Right ventricle myocardium inferior (tissue), 1 donor: Measurements from ENCODE around the gene OLFM2. TPM values are rescaled to one million over a fixed set of nuclear protein-coding genes. Genes with fewer than 3 reads are reported as not detected.

ENCODE experiments used
- ATAC-seq: fragments of 200-7000 bp; cut with Tn5 transposase; one replicate; pipeline ENCODE4 v1.9.1; 2020; ENCODE audit warnings: mild to moderate bottlenecking, moderate library complexity
- DNase-seq: peaks from one replicate; pipeline ENCODE4 v3.0.0; 2021; ENCODE audit errors: missing footprints
- intact Hi-C: fragments of 100-400 bp; cut with DNase I; formaldehyde crosslinking; loops from one replicate; pipeline ENCODE4 v1.11.0; 2022
- total RNA-seq: library from RNA; stranded (reverse); fragmentation: NEBNext Ultra II Directional; extraction: Animal tissue kit (Norgen Biotek cat#: 25700); gene quantifications from one replicate; pipeline ENCODE4 v1.2.1, GENCODE V29; 2021
- donor health status: DM: no; HTN: yes; CAD: no; lungs with severe emphysema.

Gene OLFM2
- total RNA-seq, 1 donor from 2014 or later: 2.2 TPM

- ATAC-seq (no peak), DNase-seq (no peak)
- intact Hi-C loops: no loop called here
These were observed 22.4 kb downstream of the OLFM2 start for GRCh38 chr19:9914001-9914314.

DNA sequence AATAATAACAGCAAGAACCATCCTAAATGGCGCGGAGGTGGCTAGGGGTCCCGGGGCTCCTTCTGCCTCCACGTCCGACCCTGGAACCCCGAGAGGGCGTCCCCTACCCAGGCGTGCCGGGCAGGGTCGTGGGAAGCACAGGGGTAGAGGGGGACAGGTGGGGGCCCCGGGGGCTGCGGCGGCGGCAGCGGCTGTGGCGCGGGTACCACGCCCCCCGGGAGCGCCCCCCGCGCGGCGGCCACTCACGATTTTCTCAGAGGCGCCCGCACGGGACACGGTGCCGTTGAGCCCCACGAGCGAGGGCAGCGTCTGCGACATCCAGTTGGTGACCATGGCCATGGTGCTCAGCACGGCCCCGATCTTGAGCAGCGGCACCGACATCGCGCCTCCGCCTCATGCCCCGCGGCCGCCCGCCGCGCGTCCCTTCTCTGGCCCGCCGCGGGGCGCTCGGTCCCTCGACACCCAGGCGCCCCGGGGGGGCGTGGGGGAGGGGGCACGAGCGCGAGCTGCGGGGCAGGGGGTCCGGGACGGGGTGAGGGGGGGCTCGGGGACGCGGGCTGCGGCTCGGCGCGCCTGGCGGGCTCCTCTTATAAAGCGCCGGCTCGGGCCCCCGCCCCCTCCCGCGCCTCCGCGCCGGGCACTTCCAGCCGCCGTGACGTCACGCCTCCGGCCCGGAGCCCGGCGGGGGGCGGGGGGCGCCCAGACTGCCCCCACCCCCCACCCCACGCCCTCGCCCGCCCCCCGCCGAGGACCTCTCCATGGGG, 22.9 kb downstream of the OLFM2 start:
- no peak for ATAC-seq
- intact Hi-C loops: no loop called here
- no peak for DNase-seq

DNA sequence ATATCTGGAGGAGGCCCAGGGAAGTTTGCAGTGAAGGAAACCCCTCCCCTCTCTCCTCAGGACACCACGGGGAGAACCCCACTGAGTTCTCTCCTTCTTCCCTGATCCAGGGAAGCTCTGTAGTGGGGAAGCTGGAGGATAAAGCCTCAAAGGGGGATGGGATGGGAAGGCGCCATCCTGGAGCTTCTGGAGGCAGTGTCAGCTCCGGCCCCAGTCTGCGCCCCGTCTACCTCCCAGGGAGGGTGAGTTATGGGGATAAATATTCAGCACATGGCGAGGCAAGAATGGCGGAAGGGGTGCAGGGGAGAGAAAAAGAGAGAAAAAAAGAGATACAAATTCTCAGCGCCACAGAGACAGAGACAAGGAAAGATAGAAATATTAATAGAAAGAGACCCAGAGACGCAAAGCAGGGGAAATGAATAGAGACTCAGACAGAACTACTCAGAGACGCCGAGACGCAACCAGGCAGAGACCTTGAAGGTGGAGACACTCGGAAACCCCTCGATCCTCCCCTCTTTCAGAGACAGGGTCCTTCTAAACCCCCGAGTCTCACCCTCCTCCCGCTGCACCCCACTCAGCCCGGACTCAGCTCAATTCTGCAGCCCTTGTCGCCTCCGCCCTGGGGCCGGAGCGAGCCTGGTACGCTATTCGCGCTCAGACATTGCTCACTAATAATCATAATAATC, 23.6 kb downstream of the OLFM2 start:
- no peak for ATAC-seq
- intact Hi-C loops: no loop called here
- DNase-seq: no peak

- intact Hi-C loops: no loop called here
- ATAC-seq: no peak
These were observed 24.7 kb downstream of the OLFM2 start for GRCh38 chr19:9911524-9912185.

GRCh38 chr19:9910625-9911024, 25.7 kb downstream of the OLFM2 start:
- ATAC-seq (no peak), DNase-seq (no peak)
- intact Hi-C loops: no loop called here

More at GRCh38 chr19:9911524-9912185, 24.7 kb downstream of the OLFM2 start:
- DNase-seq: no peak

- intact Hi-C loops: no loop called here
- ATAC-seq (no peak), DNase-seq (no peak)
These were observed 27.1 kb downstream of the OLFM2 start for GRCh38 chr19:9909251-9909650.

DNA sequence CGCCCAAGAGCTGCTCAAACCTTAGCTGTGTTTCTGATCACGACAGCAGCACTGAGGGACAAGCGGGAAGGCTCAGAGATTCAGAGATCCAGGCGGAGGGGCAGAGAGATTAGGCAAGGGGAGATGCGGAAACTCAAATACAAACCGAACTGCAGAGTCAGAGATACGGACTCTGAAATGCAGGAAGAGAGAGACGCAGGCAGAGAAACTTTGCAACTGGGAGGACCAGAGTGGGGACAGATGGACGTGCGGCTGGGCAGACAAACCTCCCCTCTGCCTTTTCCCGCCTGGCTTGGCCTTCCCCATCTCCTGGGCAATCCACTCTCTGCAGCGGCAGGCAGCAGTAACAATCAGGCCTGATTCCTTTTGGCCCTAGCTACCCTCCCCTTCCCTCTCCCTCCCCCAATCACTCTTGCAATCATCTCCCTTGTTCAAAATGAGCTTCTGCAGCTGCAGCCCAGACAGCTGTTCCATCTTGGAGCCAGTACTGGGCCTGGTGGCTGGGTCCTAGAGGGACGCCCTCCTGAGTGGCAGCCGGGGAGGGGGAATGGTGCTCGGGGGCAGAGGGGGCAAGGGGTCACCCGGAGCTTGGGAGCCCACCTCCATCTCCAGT, 29.7 kb downstream of the OLFM2 start:
- ATAC-seq (peak; percentile 59), DNase-seq (no peak)
- intact Hi-C loops: no loop called here

DNA sequence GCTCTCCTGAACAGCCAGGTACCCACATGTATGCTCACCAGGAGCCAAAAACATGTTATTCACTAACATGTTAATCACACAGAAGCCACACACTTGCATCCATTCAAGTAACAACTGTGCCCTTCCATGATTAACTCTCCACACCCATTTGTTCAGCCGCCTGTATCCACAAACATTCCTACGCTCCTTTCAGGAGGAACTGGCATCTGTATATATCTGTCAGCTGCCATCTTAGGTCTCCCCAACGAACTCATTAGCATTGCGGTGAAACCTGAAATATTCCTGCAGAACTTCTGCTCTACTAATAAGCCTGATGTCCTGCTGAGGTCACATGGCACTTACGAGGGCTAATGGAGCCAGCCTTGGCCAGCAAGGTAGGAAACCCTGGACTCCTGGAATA, 33.0 kb downstream of the OLFM2 start:
- intact Hi-C loops: no loop called here
- no peak for ATAC-seq
- DNase-seq: no peak

GRCh38 chr19:9901642-9902041, 34.7 kb downstream of the OLFM2 start:
- intact Hi-C loops: no loop called here
- ATAC-seq (no peak), DNase-seq (no peak)

DNA sequence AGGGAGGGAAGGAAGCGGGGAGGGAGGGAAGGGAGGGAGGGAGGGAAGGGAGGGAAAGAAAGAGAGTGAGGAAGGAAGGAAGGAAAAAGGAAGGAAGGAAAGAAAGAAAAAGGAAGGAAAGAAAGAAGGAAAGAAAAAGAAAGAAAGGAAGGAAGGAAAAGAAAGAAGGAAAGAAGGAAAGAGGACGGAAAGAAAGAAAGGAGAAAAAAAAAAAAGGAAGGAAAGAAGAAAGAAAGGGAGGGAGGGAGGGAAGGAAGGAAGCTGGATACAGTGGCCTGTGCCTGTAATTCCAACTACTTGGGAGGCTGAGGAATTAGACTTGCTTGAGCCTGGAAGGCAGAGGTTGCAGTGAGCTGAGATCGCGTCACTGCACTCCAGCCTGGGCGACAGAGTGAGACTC, 35.3 kb downstream of the OLFM2 start:
- intact Hi-C loops: no loop called here
- no peak for ATAC-seq

DNA sequence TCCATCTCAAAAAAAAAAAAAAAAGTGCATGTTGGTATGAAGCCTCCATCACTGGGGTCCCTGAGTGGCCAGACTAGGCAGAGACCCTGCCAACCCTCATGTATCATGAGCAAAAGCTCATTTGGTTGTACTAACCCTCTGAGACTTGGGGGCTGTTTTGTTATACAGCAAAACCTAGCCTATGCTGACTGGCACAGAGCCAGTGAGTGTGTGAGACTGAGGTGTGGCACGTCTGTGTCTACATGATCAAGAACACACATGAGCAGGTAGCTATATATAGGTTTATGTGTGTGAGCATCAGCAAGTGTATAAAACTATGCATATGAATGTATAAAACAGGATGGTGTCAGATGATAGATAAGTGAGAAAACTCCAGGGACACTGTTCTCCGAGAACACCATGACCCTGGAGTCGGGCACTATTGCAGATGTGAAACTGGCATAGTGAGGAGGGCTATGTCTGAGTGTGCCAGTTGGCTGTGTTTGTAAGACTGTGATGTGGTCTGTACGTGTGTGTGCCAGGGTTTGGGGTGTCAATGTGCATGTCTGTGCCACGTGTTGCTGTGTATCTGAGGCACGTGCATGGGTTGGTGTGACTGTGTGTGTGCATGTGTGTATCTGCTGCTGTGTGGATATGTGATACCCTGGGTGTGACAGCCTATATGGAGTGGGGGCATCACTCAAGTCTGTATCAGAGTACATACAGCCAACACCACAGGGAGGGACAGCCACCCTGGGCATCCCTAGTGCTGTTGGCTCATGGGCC, 44.5 kb downstream of the OLFM2 start:
- intact Hi-C loops: no loop called here
- ATAC-seq: no peak
- no peak for DNase-seq

More for the DNA sequence above, 35.3 kb downstream of the OLFM2 start:
- no peak for DNase-seq

- intact Hi-C loops: no loop called here
- DNase-seq (peak; percentile 73), ATAC-seq (peak; percentile 77)
These were observed 51.2 kb downstream of the OLFM2 start for GRCh38 chr19:9885077-9885552.

GRCh38 chr19:9883764-9884163, 52.6 kb downstream of the OLFM2 start:
- peak; percentile 28 for DNase-seq
- ATAC-seq: no peak
- intact Hi-C loops: no loop called here

GRCh38 chr19:9883231-9883758, 53.0 kb downstream of the OLFM2 start:
- ATAC-seq (no peak), DNase-seq (peak; percentile 6)
- intact Hi-C loops: no loop called here

DNA sequence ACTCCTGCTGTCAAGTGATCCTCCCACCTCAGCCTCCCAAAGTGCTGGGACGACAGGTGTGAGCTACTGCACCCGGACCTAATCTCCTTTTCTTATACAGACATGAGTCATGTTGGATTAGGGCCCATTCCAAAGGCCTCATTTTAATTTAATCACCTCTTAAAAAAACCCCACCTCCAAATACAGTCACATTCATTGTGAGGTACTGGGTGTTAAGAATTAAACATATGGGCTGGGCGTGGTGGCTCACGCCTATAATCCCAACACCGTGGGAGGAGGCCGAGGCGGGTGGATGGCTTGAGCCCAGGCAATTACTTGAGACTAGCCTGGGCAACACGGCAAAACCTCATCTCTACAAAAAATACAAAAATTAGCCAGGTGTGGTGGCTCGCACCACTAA, 54.6 kb downstream of the OLFM2 start:
- DNase-seq: peak; percentile 7
- no peak for ATAC-seq
- intact Hi-C loops: no loop called here

DNA sequence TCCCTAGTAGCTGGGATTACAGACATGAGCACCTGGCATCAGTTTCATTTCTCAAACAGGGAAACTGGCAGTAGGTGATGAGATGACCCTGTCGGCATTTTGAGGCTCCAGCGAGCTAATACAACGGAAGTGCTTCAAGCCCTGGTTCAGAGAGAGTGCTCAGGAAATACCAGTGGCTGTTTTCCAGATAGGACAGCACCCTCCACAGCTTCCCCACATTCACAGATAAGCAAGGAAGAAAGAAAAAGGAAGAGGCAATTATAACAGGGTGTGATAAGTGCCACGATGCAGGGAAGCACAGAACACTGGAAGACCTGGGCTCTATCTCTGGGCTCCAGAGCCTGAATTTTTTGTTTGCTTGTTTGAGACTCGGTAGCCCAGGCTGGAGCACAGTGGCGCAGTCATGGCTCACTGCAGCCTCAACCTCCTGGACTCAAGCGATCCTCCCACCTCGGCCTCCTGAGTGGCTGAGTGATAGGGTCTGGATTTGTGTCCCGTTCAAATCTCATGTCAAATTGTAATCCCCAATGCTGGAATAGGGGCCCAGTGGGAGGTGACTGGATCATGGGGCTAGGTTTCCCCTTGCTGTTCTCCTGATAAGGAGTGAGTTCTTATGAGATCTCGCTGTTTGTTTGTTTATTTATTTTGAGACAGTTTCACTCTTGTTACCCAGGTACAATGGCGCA, 57.7 kb downstream of the OLFM2 start:
- DNase-seq (no peak), ATAC-seq (no peak)
- intact Hi-C loops: no loop called here

- intact Hi-C loops: no loop called here
- DNase-seq (no peak), ATAC-seq (no peak)
These were observed 58.4 kb downstream of the OLFM2 start for GRCh38 chr19:9877780-9878510.
